Liver (tissue), 9 donors: ENCODE results near the gene ZNF680. TPM values are rescaled to one million over a fixed set of nuclear protein-coding genes. Genes with fewer than 3 reads are reported as not detected.

Source experiments
- DNase-seq: peaks from one replicate; pipeline ENCODE4 v3.0.0-alpha.2; 2017; ENCODE audit warnings: low spot score
- H3K27ac ChIP-seq, 2 donors: one replicate each; pipeline ENCODE4 v1.7.0; 2013; ENCODE audit warnings: inconsistent platforms in 2 of 2, low read length in 2 of 2, control low read depth in 1 of 2, low read depth in 1 of 2, mild to moderate bottlenecking in 1 of 2
- H3K27me3 ChIP-seq, 4 donors: one replicate each; pipeline versions ENCODE4 v1.6.1 to v1.7.0; 2013; ENCODE audit warnings: low read length in 3 of 4, inconsistent platforms in 1 of 4, mild to moderate bottlenecking in 1 of 4, moderate library complexity in 1 of 4; ENCODE audit not compliant: control insufficient read depth in 4 of 4, insufficient read depth in 4 of 4
- H3K36me3 ChIP-seq, 4 donors: one replicate each; pipeline versions ENCODE4 v1.6.1 to v1.7.0; 2013; ENCODE audit warnings: low read length in 3 of 4, mild to moderate bottlenecking in 3 of 4, low read depth in 1 of 4, moderate library complexity in 1 of 4; ENCODE audit not compliant: control insufficient read depth in 4 of 4, insufficient read depth in 3 of 4
- H3K4me1 ChIP-seq, 4 donors: one replicate each; pipeline versions ENCODE4 v1.6.1 to v1.7.0; 2013; ENCODE audit warnings: low read length in 3 of 4, mild to moderate bottlenecking in 3 of 4, moderate library complexity in 1 of 4; ENCODE audit not compliant: control insufficient read depth in 4 of 4, insufficient read depth in 4 of 4
- H3K4me3 ChIP-seq, 3 donors: one replicate each; pipeline versions ENCODE4 v1.6.1 to v1.7.0; 2013; ENCODE audit warnings: low read length in 3 of 3, control low read depth in 1 of 3, low read depth in 1 of 3, mild to moderate bottlenecking in 1 of 3
- H3K9ac ChIP-seq, 2 donors: one replicate each; pipeline ENCODE4 v1.7.0; 2013; ENCODE audit warnings: low read length in 2 of 2, mild to moderate bottlenecking in 2 of 2, moderate library complexity in 2 of 2, control low read depth in 1 of 2, low read depth in 1 of 2
- H3K9me3 ChIP-seq, 4 donors: one replicate each; pipeline versions ENCODE4 v1.6.1 to v1.7.0; 2013; ENCODE audit warnings: low read length in 3 of 4; ENCODE audit not compliant: control insufficient read depth in 4 of 4
- EGR1 ChIP-seq, 2 donors: IDR thresholded peaks; 2 replicates each; pipeline ENCODE4 v1.6.1; 2016 to 2018; ENCODE audit warnings: antibody characterized with exemption in 2 of 2, low read depth in 2 of 2
- FOXA1 ChIP-seq: IDR thresholded peaks from 2 replicates; pipeline ENCODE4 v1.6.1; 2016; ENCODE audit warnings: antibody characterized with exemption
- FOXA2 ChIP-seq: IDR thresholded peaks from 2 replicates; pipeline ENCODE4 v1.6.1; 2016; ENCODE audit warnings: antibody characterized with exemption
- GABPA ChIP-seq, 2 donors: IDR thresholded peaks in 1 of 2; conservative IDR thresholded peaks in 1 of 2; 2 replicates each; pipeline ENCODE4 v1.6.1; 2016; ENCODE audit warnings: antibody characterized with exemption in 2 of 2, mild to moderate bottlenecking in 1 of 2, moderate library complexity in 1 of 2
- HNF4A ChIP-seq, 2 donors: conservative IDR thresholded peaks; 2 replicates each; pipeline ENCODE4 v1.6.1; 2016; ENCODE audit warnings: antibody characterized with exemption in 2 of 2, mild to moderate bottlenecking in 2 of 2
- HNF4G ChIP-seq: IDR thresholded peaks from 2 replicates; pipeline ENCODE4 v1.6.1; 2016; ENCODE audit warnings: antibody characterized with exemption
- JUND ChIP-seq, 2 donors: IDR thresholded peaks; 2 replicates each; pipeline ENCODE4 v1.6.1; 2016; ENCODE audit warnings: antibody characterized with exemption in 2 of 2
- NR2F2 ChIP-seq: IDR thresholded peaks from 2 replicates; pipeline ENCODE4 v1.6.1; 2016; ENCODE audit warnings: antibody characterized with exemption
- RAD21 ChIP-seq, 2 donors: IDR thresholded peaks; 2 replicates each; pipeline ENCODE4 v1.6.1; 2016; ENCODE audit warnings: antibody characterized with exemption in 2 of 2, mild to moderate bottlenecking in 2 of 2
- RXRA ChIP-seq, 2 donors: IDR thresholded peaks; 2 replicates each; pipeline ENCODE4 v1.6.1; 2017 to 2018; ENCODE audit warnings: antibody characterized with exemption in 2 of 2, mild to moderate bottlenecking in 1 of 2
- SP1 ChIP-seq: IDR thresholded peaks from 2 replicates; pipeline ENCODE4 v1.6.1; 2018; ENCODE audit warnings: antibody characterized with exemption, mild to moderate bottlenecking
- TAF1 ChIP-seq: conservative IDR thresholded peaks from 2 replicates; pipeline ENCODE4 v1.6.1; 2016; ENCODE audit warnings: antibody characterized with exemption, mild to moderate bottlenecking
- YY1 ChIP-seq: IDR thresholded peaks from 2 replicates; pipeline ENCODE4 v1.6.1; 2016; ENCODE audit warnings: antibody characterized with exemption, mild to moderate bottlenecking
- WGBS: extraction: QIAGEN DNeasy Blood & Tissue Kit; methylation state at CpG from one replicate; pipeline ENCODE4 v1.1.7; 2013; 5-methylcytosine and 5-hydroxymethylcytosine counted together
- polyA plus RNA-seq, 2 donors: library from polyadenylated mRNA; stranded (reverse) in 1 of 2; unstranded in 1 of 2; fragments of 200-250 nt in 1 of 2; fragments of >200 nt in 1 of 2; fragmentation: Nextera tagmentation in 1 of 2; extraction: Ambion mirVana in 1 of 2; gene quantifications; one replicate each; pipeline versions ENCODE4 v1.2.1 to v1.2.3, GENCODE V29; 2013 to 2015
- total RNA-seq, 2 donors: library from RNA; depleted of rRNA; stranded (reverse); fragments of >200 nt; gene quantifications; one replicate each; pipeline ENCODE4 v1.2.3, GENCODE V29; 2014
- TF ChIP-seq, protein P1 (sequence below): IDR thresholded peaks from 2 replicates; pipeline ENCODE4 v1.6.1; 2016; ENCODE audit warnings: antibody characterized with exemption
- TF ChIP-seq, protein P2 (sequence below): IDR thresholded peaks from 2 replicates; pipeline ENCODE4 v1.6.1; 2016; ENCODE audit warnings: antibody characterized with exemption
- TF ChIP-seq, protein P3 (sequence below): IDR thresholded peaks from 2 replicates; pipeline ENCODE4 v1.6.1; 2016; ENCODE audit warnings: antibody characterized with exemption, mild to moderate bottlenecking
- TF ChIP-seq, protein P4 (sequence below): fragments of 150-350 bp; IDR thresholded peaks from 2 replicates; pipeline ENCODE4 v1.5.1; 2017; ENCODE audit warnings: improper control_type of control experiment, low read depth, low read length; ENCODE audit not compliant: missing input control
- TF ChIP-seq, protein P5 (sequence below): IDR thresholded peaks from 2 replicates; pipeline ENCODE4 v1.6.1; 2016; ENCODE audit warnings: antibody characterized with exemption
- donor health status: healthy.
- donor health status: healthy.
- donor health status: healthy.
- donor health status: healthy.
- donor health status: healthy.

ZNF680 gene
- total and polyA plus RNA-seq, 4 donors: 3.8 to 20.8 (median 5.5) TPM

DNA sequence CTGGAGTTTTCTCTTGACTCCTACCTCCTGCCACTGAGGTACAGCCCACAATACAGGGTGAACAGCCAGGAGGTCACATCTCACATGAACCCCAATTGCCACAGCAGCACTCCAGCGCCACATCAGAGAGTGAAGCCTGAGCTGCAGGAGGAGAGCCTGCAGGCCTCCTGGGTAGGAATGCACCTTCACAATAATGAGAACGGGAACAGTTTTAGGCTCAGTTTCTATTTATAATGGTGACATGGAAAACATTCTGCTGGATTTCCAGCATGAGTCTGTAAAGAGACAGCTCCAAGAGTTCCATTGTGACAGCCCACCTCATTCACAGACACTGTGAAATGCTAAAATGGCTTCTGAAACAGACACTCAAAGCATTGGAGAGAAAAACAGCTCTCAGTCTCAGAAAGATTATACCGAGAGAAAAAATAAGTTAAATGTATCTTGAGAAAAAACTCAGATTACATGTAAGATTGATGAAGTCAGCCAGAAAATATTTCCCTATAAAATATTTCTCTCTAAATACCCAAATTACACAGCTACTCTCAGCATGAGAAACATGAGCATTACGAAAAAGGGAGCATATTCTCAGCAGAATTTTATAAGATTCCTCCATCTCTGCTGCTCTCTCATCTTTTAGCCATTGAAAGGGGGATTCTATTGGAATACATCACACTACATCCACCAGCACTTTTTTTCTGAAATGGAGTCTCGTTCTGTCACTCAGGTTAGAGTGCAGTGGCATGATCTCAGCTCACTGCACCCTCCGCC lies 11.3 kb downstream of the ZNF680 start:
- H3K27ac ChIP-seq: no peak overlapping the region
- no peak overlapping the region for H3K9ac ChIP-seq
- H3K27me3 ChIP-seq: no peaks in the 10 kb centered on the region
- no peaks in the 10 kb centered on the region for H3K4me1 ChIP-seq
- no peaks in the 10 kb centered on the region for H3K9me3 ChIP-seq
- H3K36me3 ChIP-seq: peaks cover 0 to 2% (median 0%) of the 10 kb centered on the region in 4 donors
- WGBS: 82% methylated on average over 6 of the region's 6 CpGs
- no peak overlapping the region for H3K4me3 ChIP-seq
- no peak for DNase-seq
- TF ChIP-seq SP1 (no peak), NR2F2 (no peak), GABPA (IDR thresholded peaks at IDR 0.05 in 1 of 2, conservative IDR thresholded peaks at IDR 0.05 in 1 of 2) (no peak), FOXA1 (no peak), RAD21 (IDR thresholded peaks at IDR 0.05) (no peak), HNF4A (conservative IDR thresholded peaks at IDR 0.05) (no peak), HNF4G (no peak), FOXA2 (no peak), RXRA (IDR thresholded peaks at IDR 0.05) (no peak), JUND (IDR thresholded peaks at IDR 0.05) (no peak), TAF1 (no peak), EGR1 (IDR thresholded peaks at IDR 0.05; ENCODE audit: low read depth in 2 of 2) (no peak), YY1 (no peak)
- TF ChIP-seq, protein P1, sequence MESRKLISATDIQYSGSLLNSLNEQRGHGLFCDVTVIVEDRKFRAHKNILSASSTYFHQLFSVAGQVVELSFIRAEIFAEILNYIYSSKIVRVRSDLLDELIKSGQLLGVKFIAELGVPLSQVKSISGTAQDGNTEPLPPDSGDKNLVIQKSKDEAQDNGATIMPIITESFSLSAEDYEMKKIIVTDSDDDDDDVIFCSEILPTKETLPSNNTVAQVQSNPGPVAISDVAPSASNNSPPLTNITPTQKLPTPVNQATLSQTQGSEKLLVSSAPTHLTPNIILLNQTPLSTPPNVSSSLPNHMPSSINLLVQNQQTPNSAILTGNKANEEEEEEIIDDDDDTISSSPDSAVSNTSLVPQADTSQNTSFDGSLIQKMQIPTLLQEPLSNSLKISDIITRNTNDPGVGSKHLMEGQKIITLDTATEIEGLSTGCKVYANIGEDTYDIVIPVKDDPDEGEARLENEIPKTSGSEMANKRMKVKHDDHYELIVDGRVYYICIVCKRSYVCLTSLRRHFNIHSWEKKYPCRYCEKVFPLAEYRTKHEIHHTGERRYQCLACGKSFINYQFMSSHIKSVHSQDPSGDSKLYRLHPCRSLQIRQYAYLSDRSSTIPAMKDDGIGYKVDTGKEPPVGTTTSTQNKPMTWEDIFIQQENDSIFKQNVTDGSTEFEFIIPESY: no peak
- TF ChIP-seq, protein P2, sequence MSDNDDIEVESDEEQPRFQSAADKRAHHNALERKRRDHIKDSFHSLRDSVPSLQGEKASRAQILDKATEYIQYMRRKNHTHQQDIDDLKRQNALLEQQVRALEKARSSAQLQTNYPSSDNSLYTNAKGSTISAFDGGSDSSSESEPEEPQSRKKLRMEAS: no peak
- TF ChIP-seq, protein P3, sequence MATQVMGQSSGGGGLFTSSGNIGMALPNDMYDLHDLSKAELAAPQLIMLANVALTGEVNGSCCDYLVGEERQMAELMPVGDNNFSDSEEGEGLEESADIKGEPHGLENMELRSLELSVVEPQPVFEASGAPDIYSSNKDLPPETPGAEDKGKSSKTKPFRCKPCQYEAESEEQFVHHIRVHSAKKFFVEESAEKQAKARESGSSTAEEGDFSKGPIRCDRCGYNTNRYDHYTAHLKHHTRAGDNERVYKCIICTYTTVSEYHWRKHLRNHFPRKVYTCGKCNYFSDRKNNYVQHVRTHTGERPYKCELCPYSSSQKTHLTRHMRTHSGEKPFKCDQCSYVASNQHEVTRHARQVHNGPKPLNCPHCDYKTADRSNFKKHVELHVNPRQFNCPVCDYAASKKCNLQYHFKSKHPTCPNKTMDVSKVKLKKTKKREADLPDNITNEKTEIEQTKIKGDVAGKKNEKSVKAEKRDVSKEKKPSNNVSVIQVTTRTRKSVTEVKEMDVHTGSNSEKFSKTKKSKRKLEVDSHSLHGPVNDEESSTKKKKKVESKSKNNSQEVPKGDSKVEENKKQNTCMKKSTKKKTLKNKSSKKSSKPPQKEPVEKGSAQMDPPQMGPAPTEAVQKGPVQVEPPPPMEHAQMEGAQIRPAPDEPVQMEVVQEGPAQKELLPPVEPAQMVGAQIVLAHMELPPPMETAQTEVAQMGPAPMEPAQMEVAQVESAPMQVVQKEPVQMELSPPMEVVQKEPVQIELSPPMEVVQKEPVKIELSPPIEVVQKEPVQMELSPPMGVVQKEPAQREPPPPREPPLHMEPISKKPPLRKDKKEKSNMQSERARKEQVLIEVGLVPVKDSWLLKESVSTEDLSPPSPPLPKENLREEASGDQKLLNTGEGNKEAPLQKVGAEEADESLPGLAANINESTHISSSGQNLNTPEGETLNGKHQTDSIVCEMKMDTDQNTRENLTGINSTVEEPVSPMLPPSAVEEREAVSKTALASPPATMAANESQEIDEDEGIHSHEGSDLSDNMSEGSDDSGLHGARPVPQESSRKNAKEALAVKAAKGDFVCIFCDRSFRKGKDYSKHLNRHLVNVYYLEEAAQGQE: no peak
- TF ChIP-seq, protein P4, sequence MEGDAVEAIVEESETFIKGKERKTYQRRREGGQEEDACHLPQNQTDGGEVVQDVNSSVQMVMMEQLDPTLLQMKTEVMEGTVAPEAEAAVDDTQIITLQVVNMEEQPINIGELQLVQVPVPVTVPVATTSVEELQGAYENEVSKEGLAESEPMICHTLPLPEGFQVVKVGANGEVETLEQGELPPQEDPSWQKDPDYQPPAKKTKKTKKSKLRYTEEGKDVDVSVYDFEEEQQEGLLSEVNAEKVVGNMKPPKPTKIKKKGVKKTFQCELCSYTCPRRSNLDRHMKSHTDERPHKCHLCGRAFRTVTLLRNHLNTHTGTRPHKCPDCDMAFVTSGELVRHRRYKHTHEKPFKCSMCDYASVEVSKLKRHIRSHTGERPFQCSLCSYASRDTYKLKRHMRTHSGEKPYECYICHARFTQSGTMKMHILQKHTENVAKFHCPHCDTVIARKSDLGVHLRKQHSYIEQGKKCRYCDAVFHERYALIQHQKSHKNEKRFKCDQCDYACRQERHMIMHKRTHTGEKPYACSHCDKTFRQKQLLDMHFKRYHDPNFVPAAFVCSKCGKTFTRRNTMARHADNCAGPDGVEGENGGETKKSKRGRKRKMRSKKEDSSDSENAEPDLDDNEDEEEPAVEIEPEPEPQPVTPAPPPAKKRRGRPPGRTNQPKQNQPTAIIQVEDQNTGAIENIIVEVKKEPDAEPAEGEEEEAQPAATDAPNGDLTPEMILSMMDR: no peak
- TF ChIP-seq, protein P5, sequence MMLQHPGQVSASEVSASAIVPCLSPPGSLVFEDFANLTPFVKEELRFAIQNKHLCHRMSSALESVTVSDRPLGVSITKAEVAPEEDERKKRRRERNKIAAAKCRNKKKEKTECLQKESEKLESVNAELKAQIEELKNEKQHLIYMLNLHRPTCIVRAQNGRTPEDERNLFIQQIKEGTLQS: no peak
